Karpas-422 (cell line): ENCODE data around the gene VWA5B1. TPM values are rescaled to one million over a fixed set of nuclear protein-coding genes. Genes with fewer than 3 reads are reported as not detected.

Experiments
- DNase-seq: peaks from one replicate; pipeline ENCODE4 v3.0.0-alpha.2; 2015
- H2AFZ ChIP-seq: fragments of 200-600 bp; sonication (generic); 2 replicates; pipeline ENCODE4 v1.6.1; 2014; ENCODE audit warnings: antibody characterized with exemption, low read length, mixed read lengths
- H3K27ac ChIP-seq: fragments of 200-600 bp; sonication (generic); 2 replicates; pipeline ENCODE4 v1.5.1; 2014; ENCODE audit warnings: mild to moderate bottlenecking, low read length, moderate library complexity
- H3K27me3 ChIP-seq: fragments of 200-600 bp; sonication (generic); 2 replicates; pipeline ENCODE4 v1.6.1; 2014; ENCODE audit warnings: low read length, mixed read lengths
- H3K36me3 ChIP-seq: fragments of 200-600 bp; sonication (generic); 2 replicates; pipeline ENCODE4 v1.6.1; 2014; ENCODE audit warnings: low read length, mixed read lengths; ENCODE audit not compliant: insufficient read depth
- H3K4me1 ChIP-seq: fragments of 200-600 bp; sonication (generic); 2 replicates; pipeline ENCODE4 v1.6.1; 2014; ENCODE audit warnings: mild to moderate bottlenecking, low read length, mixed read lengths
- H3K4me2 ChIP-seq: fragments of 200-600 bp; sonication (generic); 2 replicates; pipeline ENCODE4 v1.6.1; 2014; ENCODE audit warnings: low read length, low read depth, mild to moderate bottlenecking; ENCODE audit not compliant: poor library complexity, severe bottlenecking
- H3K4me3 ChIP-seq: fragments of 200-600 bp; sonication (generic); 2 replicates; pipeline ENCODE4 v1.5.1; 2014; ENCODE audit warnings: mild to moderate bottlenecking, antibody characterized with exemption, low read length, mixed read lengths
- H3K79me2 ChIP-seq: fragments of 200-600 bp; sonication (generic); 2 replicates; pipeline ENCODE4 v1.6.1; 2014; ENCODE audit warnings: mild to moderate bottlenecking, low read length, mixed read lengths
- H3K9ac ChIP-seq: fragments of 200-600 bp; sonication (generic); 2 replicates; pipeline ENCODE4 v1.6.0; 2014; ENCODE audit warnings: low read length
- H3K9me2 ChIP-seq: fragments of 200-600 bp; sonication (generic), shearing (Covaris generic); replicated peaks from 2 replicates; pipeline ENCODE4 v1.6.0; 2014; ENCODE audit warnings: mild to moderate bottlenecking, low read length, moderate library complexity; ENCODE audit not compliant: insufficient read depth
- H3K9me3 ChIP-seq: fragments of 300-700, 200-600 bp; sonication (generic); 2 replicates; pipeline ENCODE4 v1.6.1; 2014; ENCODE audit warnings: low read length, mixed read lengths
- H4K20me1 ChIP-seq: fragments of 200-600 bp; sonication (generic); 2 replicates; pipeline ENCODE4 v1.6.1; 2014; ENCODE audit warnings: mild to moderate bottlenecking, antibody characterized with exemption, low read length, low read depth; ENCODE audit not compliant: insufficient read depth
- total RNA-seq: library from RNA; depleted of rRNA; stranded (reverse); fragments of >200 nt; shearing (Covaris generic); gene quantifications from 2 replicates; pipeline ENCODE4 v1.2.3, GENCODE V29; 2014; ENCODE audit warnings: low replicate concordance; rRNA removed

Gene VWA5B1
- total RNA-seq, 1 experiment from 2014 or later = not detected

GRCh38 chr1:20400341-20401177 is 109.9 kb downstream of the VWA5B1 start:
- H3K27ac ChIP-seq = no peak overlapping the region
- H3K4me2 ChIP-seq = no peak overlapping the region
- H3K36me3 ChIP-seq = no peaks in the 10 kb centered on the region
- DNase-seq = no peak
- H2AFZ ChIP-seq = no peak overlapping the region
- no peaks in the 10 kb centered on the region for H3K9me2 ChIP-seq
- no peak overlapping the region for H3K4me3 ChIP-seq
- H3K4me1 ChIP-seq = peaks cover 35% of the 10 kb centered on the region
- H3K79me2 ChIP-seq = no peaks in the 10 kb centered on the region
- 0 out of 2 replicates have a peak, but pooled peaks cover 1% of the 10 kb centered on the region for H3K9me3 ChIP-seq
- no peak overlapping the region for H3K9ac ChIP-seq
- no peaks in the 10 kb centered on the region for H3K27me3 ChIP-seq
- H4K20me1 ChIP-seq = no peaks in the 10 kb centered on the region

DNA sequence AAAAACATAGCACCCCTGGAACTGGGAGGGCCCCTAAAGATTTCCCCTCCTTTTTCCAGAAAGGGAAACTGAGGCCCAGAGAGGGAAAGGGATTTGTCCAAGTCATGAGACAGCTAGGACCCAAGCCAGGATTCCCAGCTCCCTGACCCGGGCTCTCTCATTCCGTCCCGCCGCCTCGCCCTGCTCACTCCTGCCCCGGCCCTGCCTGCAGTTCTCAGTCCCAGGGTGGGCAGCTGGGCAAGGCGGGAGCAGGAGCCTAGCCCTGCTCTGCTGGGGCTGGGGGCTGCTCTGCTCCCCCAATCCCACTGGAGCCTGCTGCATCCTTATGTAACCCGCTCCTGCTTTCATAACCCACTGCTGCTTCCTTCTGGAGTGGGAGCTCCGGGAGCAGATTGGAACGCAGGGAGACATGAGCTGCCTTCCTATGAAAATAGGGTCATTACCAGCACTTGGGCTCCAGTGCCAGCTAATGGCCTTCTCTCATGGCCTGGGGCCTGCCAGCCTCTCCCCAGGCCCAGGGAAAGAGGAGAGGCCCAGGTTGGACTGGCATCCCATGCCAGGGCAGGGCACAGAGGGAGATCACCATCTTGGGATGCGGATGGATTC is 110.8 kb downstream of the VWA5B1 start:
- Histone ChIP-seq H2AFZ (no peak overlapping the region), H3K27me3 (no peaks in the 10 kb centered on the region)
- no peak for DNase-seq

DNA sequence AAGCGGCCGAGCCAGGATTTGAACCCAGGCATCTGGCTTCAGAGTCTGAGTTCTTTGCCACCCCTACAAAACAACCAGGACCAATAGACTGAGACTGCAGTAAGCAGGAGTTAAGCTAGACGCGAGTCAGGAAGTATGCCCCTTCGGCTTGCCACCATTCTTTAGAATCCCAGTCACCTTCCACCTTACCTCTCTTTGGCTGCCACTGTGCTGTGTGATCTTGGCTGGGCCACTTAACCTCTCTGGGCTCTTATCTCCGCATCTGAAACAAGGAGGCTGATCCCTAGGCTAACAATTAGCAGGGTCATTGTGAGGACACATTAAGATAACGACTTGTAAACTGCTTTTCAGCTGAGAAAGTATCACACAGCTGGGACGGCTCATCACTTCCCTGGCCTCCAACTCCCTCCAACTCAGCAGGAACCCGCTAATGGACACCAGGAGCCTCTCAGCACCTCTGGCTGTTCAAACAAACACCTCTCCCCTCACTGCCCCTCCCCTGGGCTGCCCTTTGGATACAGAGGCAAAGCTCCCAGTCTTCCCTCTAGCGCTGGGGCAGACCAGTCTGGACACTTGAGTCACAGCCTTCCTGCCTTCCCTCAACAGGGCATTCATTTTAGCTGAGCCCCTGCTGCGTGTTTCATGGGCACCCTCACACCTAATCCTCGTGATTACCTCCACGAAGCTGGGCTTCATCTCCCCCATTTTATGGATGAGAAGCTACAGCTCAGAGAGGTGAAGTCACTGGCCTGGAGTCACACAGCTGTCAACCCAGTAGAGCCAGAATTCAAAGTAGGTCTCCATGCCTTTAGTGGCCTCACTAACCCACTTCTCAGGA is 112.1 kb downstream of the VWA5B1 start:
- no peak overlapping the region for H3K9ac ChIP-seq
- no peaks in the 10 kb centered on the region for H3K79me2 ChIP-seq
- H3K27me3 ChIP-seq = no peaks in the 10 kb centered on the region
- no peak overlapping the region for H2AFZ ChIP-seq
- no peak overlapping the region for H3K4me2 ChIP-seq
- no peak overlapping the region for H3K4me3 ChIP-seq
- no peak for DNase-seq
- no peaks in the 10 kb centered on the region for H3K36me3 ChIP-seq
- no peaks in the 10 kb centered on the region for H3K9me3 ChIP-seq
- H3K4me1 ChIP-seq = peaks cover 48% of the 10 kb centered on the region
- H3K27ac ChIP-seq = no peak overlapping the region
- no peaks in the 10 kb centered on the region for H4K20me1 ChIP-seq
- no peaks in the 10 kb centered on the region for H3K9me2 ChIP-seq

More for the DNA sequence above, 110.8 kb downstream of the VWA5B1 start:
- no peaks in the 10 kb centered on the region for H4K20me1 ChIP-seq
- H3K4me1 ChIP-seq = peaks cover 45% of the 10 kb centered on the region
- no peak overlapping the region for H3K4me2 ChIP-seq
- no peaks in the 10 kb centered on the region for H3K36me3 ChIP-seq
- no peaks in the 10 kb centered on the region for H3K79me2 ChIP-seq
- H3K9ac ChIP-seq = no peak overlapping the region
- no peaks in the 10 kb centered on the region for H3K9me3 ChIP-seq
- no peak overlapping the region for H3K27ac ChIP-seq
- H3K4me3 ChIP-seq = no peak overlapping the region
- H3K9me2 ChIP-seq = no peaks in the 10 kb centered on the region

- Histone ChIP-seq H3K4me3 (peak overlapping the region; percentile 41), H3K36me3 (no peaks in the 10 kb centered on the region), H3K27me3 (no peaks in the 10 kb centered on the region), H3K9ac (peak overlapping the region; percentile 49), H3K79me2 (no peaks in the 10 kb centered on the region), H3K9me2 (no peaks in the 10 kb centered on the region), H3K4me2 (peak overlapping the region; percentile 57), H2AFZ (peak overlapping the region; percentile 20; the same call in 1 of the 2 replicates), H4K20me1 (no peaks in the 10 kb centered on the region), H3K4me1 (peaks cover 51% of the 10 kb centered on the region), H3K9me3 (no peaks in the 10 kb centered on the region), H3K27ac (peak overlapping the region; percentile 41; the same call in 1 of the 2 replicates)
- DNase-seq = peak; percentile 50
Observed at GRCh38 chr1:20403423-20404145, 112.9 kb downstream of the VWA5B1 start.

GRCh38 chr1:20404466-20404865 is 113.8 kb downstream of the VWA5B1 start:
- Histone ChIP-seq H2AFZ (0 out of 2 replicates have a peak overlapping the region, but pooled peaks have one; percentile 20), H3K4me3 (peak overlapping the region; percentile 41), H4K20me1 (no peaks in the 10 kb centered on the region), H3K9me3 (no peaks in the 10 kb centered on the region), H3K27me3 (no peaks in the 10 kb centered on the region), H3K79me2 (no peaks in the 10 kb centered on the region), H3K36me3 (no peaks in the 10 kb centered on the region), H3K9ac (peak overlapping the region; percentile 49), H3K4me2 (peak overlapping the region; percentile 57), H3K27ac (peak overlapping the region; percentile 63), H3K9me2 (no peaks in the 10 kb centered on the region), H3K4me1 (peaks cover 60% of the 10 kb centered on the region)
- peak; percentile 93 for DNase-seq

Other genes starting within 250 kb of the VWA5B1 start
- gene PLA2G5, start 220.7 kb upstream of the VWA5B1 start, total RNA-seq = not detected in 2 replicates
- not detected in 2 replicates for gene PLA2G2D, start 171.3 kb upstream of the VWA5B1 start, total RNA-seq
- gene PLA2G2F, start 151.6 kb upstream of the VWA5B1 start, total RNA-seq = not detected in 2 replicates
- not detected in 2 replicates for gene UBXN10, start 104.8 kb upstream of the VWA5B1 start, total RNA-seq
- gene PLA2G2C, start 104.4 kb upstream of the VWA5B1 start, total RNA-seq = not detected in 2 replicates
- gene CAMK2N1, start 195.3 kb downstream of the VWA5B1 start, total RNA-seq = not detected in 2 replicates
- 15.9 and 18.0 TPM in 2 replicates for gene MUL1, start 217.3 kb downstream of the VWA5B1 start, total RNA-seq